Chondrocyte (in vitro differentiated cells): ENCODE measurements around the gene ANTXR2. TPM values are rescaled to one million over a fixed set of nuclear protein-coding genes. Genes with fewer than 3 reads are reported as not detected.

ENCODE experiments used
- DNase-seq: peaks from one replicate; pipeline ENCODE4 v3.0.0; 2021; ENCODE audit warnings: mixed read lengths, low spot score
- H3K27ac Mint-ChIP-seq: one replicate; pipeline ENCODE4 v1.8.0; 2021; ENCODE audit warnings: mild to moderate bottlenecking, moderate library complexity, mixed read lengths; ENCODE audit not compliant: unreplicated experiment
- H3K27me3 Mint-ChIP-seq: 2 replicates; pipeline ENCODE4 v1.8.0; 2021; ENCODE audit warnings: low read depth, mixed read lengths
- H3K36me3 Mint-ChIP-seq: 2 replicates; pipeline ENCODE4 v1.8.0; 2021; ENCODE audit warnings: low read depth, mixed read lengths
- H3K4me1 Mint-ChIP-seq: 2 replicates; pipeline ENCODE4 v1.8.0; 2021; ENCODE audit warnings: low read depth, mild to moderate bottlenecking, mixed read lengths
- H3K4me3 Mint-ChIP-seq: one replicate; pipeline ENCODE4 v1.8.0; 2021; ENCODE audit warnings: mild to moderate bottlenecking, moderate library complexity, mixed read lengths; ENCODE audit not compliant: unreplicated experiment
- H3K9me3 Mint-ChIP-seq: 2 replicates; pipeline ENCODE4 v1.8.0; 2021; ENCODE audit warnings: low read depth, mixed read lengths
- CTCF ChIP-seq: fragments of 200-600 bp; sonication (generic); IDR thresholded peaks from 2 replicates; pipeline ENCODE4 v1.5.0; 2021; ENCODE audit warnings: antibody characterized with exemption, mild to moderate bottlenecking, moderate library complexity
- total RNA-seq: library from RNA; stranded (reverse); gene quantifications from 3 replicates; pipeline ENCODE4 v1.2.1, GENCODE V29; 2021

Gene ANTXR2
- total RNA-seq, 1 donor from 2014 or later = 32.1 TPM

- no peak overlapping the region for H3K27ac Mint-ChIP-seq
- H3K4me1 Mint-ChIP-seq = peaks cover 14% of the 10 kb centered on the region
- no peak overlapping the region for H3K4me3 Mint-ChIP-seq
- no peak for DNase-seq
- H3K9me3 Mint-ChIP-seq = peaks cover under 1% of the 10 kb centered on the region
- H3K27me3 Mint-ChIP-seq = no peaks in the 10 kb centered on the region
- TF ChIP-seq CTCF = no peak
- peaks cover 1% of the 10 kb centered on the region for H3K36me3 Mint-ChIP-seq
Measured at GRCh38 chr4:80016506-80016905, 56.5 kb downstream of the ANTXR2 start.

- no peak overlapping the region for H3K4me3 Mint-ChIP-seq
- DNase-seq = no peak
- no peaks in the 10 kb centered on the region for H3K27me3 Mint-ChIP-seq
- TF ChIP-seq CTCF = no peak
- no peaks in the 10 kb centered on the region for H3K9me3 Mint-ChIP-seq
- H3K36me3 Mint-ChIP-seq = peaks cover 1% of the 10 kb centered on the region
- peaks cover 14% of the 10 kb centered on the region for H3K4me1 Mint-ChIP-seq
- H3K27ac Mint-ChIP-seq = no peak overlapping the region
Measured at GRCh38 chr4:80015407-80016189, 57.4 kb downstream of the ANTXR2 start.

GRCh38 chr4:80014531-80014930, 58.5 kb downstream of the ANTXR2 start:
- no peak for TF ChIP-seq CTCF
- Mint-ChIP-seq H3K9me3 (no peaks in the 10 kb centered on the region), H3K4me3 (no peak overlapping the region), H3K27me3 (no peaks in the 10 kb centered on the region), H3K27ac (no peak overlapping the region), H3K4me1 (peaks cover 14% of the 10 kb centered on the region), H3K36me3 (peaks cover 1% of the 10 kb centered on the region)
- DNase-seq = no peak

GRCh38 chr4:80012291-80012690, 60.7 kb downstream of the ANTXR2 start:
- no peak overlapping the region for H3K27ac Mint-ChIP-seq
- H3K36me3 Mint-ChIP-seq = peaks cover 1% of the 10 kb centered on the region
- H3K27me3 Mint-ChIP-seq = no peaks in the 10 kb centered on the region
- peaks cover 14% of the 10 kb centered on the region for H3K4me1 Mint-ChIP-seq
- no peaks in the 10 kb centered on the region for H3K9me3 Mint-ChIP-seq
- no peak overlapping the region for H3K4me3 Mint-ChIP-seq
- no peak for TF ChIP-seq CTCF
- no peak for DNase-seq

- no peak for TF ChIP-seq CTCF
- Mint-ChIP-seq H3K27ac (peak overlapping the region; percentile 19), H3K4me1 (peaks cover 14% of the 10 kb centered on the region), H3K9me3 (no peaks in the 10 kb centered on the region), H3K27me3 (no peaks in the 10 kb centered on the region), H3K4me3 (no peak overlapping the region), H3K36me3 (peaks cover 1% of the 10 kb centered on the region)
- DNase-seq = no peak
Measured at GRCh38 chr4:80011636-80012236, 61.3 kb downstream of the ANTXR2 start.
